K562 (cell line): ENCODE measurements around the gene BAIAP2L2. TPM values are rescaled to one million over a fixed set of nuclear protein-coding genes. Genes with fewer than 3 reads are reported as not detected.
A peak's percentile ranks its signal among the peaks of the same experiment; 100 is the strongest.

Experiments used
- DMBX1 ChIP-seq: fragments of 250-450 bp; sonication (Bioruptor Pico); IDR thresholded peaks from 2 replicates; pipeline ENCODE4 v1.8.0; 2022; ENCODE audit warnings: inconsistent platforms, mild to moderate bottlenecking, moderate library complexity, borderline replicate concordance
- HDAC8 ChIP-seq: fragments of 450-650 bp; IDR thresholded peaks from 2 replicates; pipeline ENCODE4 v1.6.1; 2016; ENCODE audit warnings: mild to moderate bottlenecking, missing genetic modification characterization, moderate library complexity, missing compliant biosample characterization
- HMGN3 ChIP-seq: IDR thresholded peaks from 2 replicates; pipeline ENCODE4 v1.6.1; 2011; ENCODE audit warnings: borderline replicate concordance, low read depth, mild to moderate bottlenecking, mixed read lengths, low read length; ENCODE audit not compliant: insufficient read length; ENCODE audit errors: extremely low read depth
- NR4A1 ChIP-seq, 2 experiments: fragments of 250-450 bp in 1 of 2; fragments of 450-650 bp in 1 of 2; sonication (Bioruptor Pico) in 1 of 2; IDR thresholded peaks; 2 replicates each; pipeline versions ENCODE4 v1.4.0 to v1.6.1; 2016 to 2020; ENCODE audit warnings: mild to moderate bottlenecking in 2 of 2, missing compliant biosample characterization in 1 of 2, missing genetic modification characterization in 1 of 2, moderate library complexity in 1 of 2
- SMARCA5 ChIP-seq: fragments of 450-650 bp; IDR thresholded peaks from 2 replicates; pipeline ENCODE4 v1.6.1; 2016
- TAF15 ChIP-seq: fragments of 200-400 bp; formaldehyde crosslinking; IDR thresholded peaks from 2 replicates; pipeline ENCODE4 v1.6.1; 2017; ENCODE audit warnings: mild to moderate bottlenecking, low read depth, low read length, moderate library complexity
- TBP ChIP-seq: optimal IDR thresholded peaks from 2 replicates; pipeline ENCODE3; 2011; ENCODE audit warnings: low read depth, low read length, improper control_type of control experiment
- THRAP3 ChIP-seq: fragments of 450-650 bp; IDR thresholded peaks from 2 replicates; pipeline ENCODE4 v1.6.1; 2016; ENCODE audit warnings: mild to moderate bottlenecking, inconsistent platforms, borderline replicate concordance
- polyA plus RNA-seq, 8 experiments: library from polyadenylated mRNA; depleted of rRNA in 4 of 8; stranded (reverse) in 5 of 8; unstranded in 3 of 8; fragments of >200 nt; fragmentation: Nextera tagmentation in 2 of 8; fragmentation: Illumina TruSeq in 1 of 8; extraction: Ambion mirVana in 2 of 8; extraction: Trizol in 1 of 8; gene quantifications; 2 replicates each; pipeline versions ENCODE4 v1.2.1 to v1.2.3, GENCODE V29; 2011 to 2014; ENCODE audit warnings: inconsistent platforms in 1 of 8, missing spikeins in 1 of 8
- total RNA-seq, 7 experiments: library from RNA; depleted of rRNA in 6 of 7; stranded (reverse); fragments of >200 nt in 6 of 7; fragmentation: Illumina TruSeq in 2 of 7; extraction: Trizol in 2 of 7; gene quantifications; 2 replicates each; pipeline versions ENCODE4 v1.2.1 to v1.2.3, GENCODE V29; 2011 to 2021; ENCODE audit warnings: low replicate concordance in 1 of 7
- TF ChIP-seq, protein P1 (sequence below): fragments of 450-650 bp; IDR thresholded peaks from 2 replicates; pipeline ENCODE4 v1.6.1; 2016; ENCODE audit warnings: mild to moderate bottlenecking, moderate library complexity
- TF ChIP-seq, protein P2 (sequence below), 2 experiments: IDR thresholded peaks; 2 replicates each; pipeline ENCODE4 v1.6.1; 2011; ENCODE audit warnings: borderline replicate concordance in 1 of 2, control low read depth in 1 of 2, low read depth in 1 of 2, low read length in 1 of 2, mild to moderate bottlenecking in 1 of 2, mixed read lengths in 1 of 2, moderate library complexity in 1 of 2; ENCODE audit not compliant: insufficient read depth in 1 of 2, insufficient read length in 1 of 2, poor library complexity in 1 of 2, severe bottlenecking in 1 of 2; ENCODE audit errors: extremely low read depth in 1 of 2
- TF ChIP-seq, protein P3 (sequence below): fragments of 450-650 bp; IDR thresholded peaks from 2 replicates; pipeline ENCODE4 v1.6.1; 2016; ENCODE audit warnings: antibody characterized with exemption

Gene BAIAP2L2
- total and polyA plus RNA-seq, 9 of the 15 experiments (the other 6 are each of a cell fraction or from before 2014, with no cell fraction given), result 0.04 to 0.22 (median 0.07) TPM; not detected in 4

DNA sequence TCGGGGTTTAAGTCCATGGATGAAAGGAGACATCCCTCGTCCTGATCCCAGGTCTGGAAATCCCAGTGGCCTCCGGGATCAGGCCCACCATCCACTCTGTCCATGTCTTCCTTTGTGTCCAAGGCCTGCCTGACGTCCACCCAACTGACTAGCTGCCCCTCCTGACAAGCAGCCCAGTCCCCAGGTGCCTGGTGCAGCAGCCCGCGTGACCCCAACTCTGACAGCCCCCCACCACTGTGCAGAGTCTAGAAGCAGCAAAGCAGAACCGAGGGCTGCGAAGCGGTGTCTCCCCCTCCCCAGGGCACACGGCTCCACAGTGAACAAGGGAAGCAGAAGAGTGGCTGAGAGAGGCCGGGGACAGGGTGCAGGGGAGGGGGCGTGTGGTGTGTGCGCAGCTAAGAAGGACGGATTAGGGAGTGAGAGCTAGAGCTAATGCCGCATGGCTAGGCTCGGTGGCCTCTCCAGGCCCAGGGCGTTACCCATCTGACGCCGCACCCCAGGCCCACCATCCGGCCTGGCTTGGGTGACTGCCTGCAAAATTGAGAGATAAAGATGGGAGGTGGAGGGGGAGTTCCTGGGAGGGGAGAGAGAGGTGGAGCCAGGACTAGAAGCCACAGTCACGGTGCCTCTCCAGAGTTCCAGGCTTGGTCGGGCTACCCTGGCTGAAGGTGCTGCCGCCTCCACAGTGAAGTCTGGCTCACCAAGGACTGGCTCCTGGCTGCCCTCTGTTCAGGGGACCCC lies 16.6 kb upstream of the BAIAP2L2 start (continued):
- TF ChIP-seq, protein P1, sequence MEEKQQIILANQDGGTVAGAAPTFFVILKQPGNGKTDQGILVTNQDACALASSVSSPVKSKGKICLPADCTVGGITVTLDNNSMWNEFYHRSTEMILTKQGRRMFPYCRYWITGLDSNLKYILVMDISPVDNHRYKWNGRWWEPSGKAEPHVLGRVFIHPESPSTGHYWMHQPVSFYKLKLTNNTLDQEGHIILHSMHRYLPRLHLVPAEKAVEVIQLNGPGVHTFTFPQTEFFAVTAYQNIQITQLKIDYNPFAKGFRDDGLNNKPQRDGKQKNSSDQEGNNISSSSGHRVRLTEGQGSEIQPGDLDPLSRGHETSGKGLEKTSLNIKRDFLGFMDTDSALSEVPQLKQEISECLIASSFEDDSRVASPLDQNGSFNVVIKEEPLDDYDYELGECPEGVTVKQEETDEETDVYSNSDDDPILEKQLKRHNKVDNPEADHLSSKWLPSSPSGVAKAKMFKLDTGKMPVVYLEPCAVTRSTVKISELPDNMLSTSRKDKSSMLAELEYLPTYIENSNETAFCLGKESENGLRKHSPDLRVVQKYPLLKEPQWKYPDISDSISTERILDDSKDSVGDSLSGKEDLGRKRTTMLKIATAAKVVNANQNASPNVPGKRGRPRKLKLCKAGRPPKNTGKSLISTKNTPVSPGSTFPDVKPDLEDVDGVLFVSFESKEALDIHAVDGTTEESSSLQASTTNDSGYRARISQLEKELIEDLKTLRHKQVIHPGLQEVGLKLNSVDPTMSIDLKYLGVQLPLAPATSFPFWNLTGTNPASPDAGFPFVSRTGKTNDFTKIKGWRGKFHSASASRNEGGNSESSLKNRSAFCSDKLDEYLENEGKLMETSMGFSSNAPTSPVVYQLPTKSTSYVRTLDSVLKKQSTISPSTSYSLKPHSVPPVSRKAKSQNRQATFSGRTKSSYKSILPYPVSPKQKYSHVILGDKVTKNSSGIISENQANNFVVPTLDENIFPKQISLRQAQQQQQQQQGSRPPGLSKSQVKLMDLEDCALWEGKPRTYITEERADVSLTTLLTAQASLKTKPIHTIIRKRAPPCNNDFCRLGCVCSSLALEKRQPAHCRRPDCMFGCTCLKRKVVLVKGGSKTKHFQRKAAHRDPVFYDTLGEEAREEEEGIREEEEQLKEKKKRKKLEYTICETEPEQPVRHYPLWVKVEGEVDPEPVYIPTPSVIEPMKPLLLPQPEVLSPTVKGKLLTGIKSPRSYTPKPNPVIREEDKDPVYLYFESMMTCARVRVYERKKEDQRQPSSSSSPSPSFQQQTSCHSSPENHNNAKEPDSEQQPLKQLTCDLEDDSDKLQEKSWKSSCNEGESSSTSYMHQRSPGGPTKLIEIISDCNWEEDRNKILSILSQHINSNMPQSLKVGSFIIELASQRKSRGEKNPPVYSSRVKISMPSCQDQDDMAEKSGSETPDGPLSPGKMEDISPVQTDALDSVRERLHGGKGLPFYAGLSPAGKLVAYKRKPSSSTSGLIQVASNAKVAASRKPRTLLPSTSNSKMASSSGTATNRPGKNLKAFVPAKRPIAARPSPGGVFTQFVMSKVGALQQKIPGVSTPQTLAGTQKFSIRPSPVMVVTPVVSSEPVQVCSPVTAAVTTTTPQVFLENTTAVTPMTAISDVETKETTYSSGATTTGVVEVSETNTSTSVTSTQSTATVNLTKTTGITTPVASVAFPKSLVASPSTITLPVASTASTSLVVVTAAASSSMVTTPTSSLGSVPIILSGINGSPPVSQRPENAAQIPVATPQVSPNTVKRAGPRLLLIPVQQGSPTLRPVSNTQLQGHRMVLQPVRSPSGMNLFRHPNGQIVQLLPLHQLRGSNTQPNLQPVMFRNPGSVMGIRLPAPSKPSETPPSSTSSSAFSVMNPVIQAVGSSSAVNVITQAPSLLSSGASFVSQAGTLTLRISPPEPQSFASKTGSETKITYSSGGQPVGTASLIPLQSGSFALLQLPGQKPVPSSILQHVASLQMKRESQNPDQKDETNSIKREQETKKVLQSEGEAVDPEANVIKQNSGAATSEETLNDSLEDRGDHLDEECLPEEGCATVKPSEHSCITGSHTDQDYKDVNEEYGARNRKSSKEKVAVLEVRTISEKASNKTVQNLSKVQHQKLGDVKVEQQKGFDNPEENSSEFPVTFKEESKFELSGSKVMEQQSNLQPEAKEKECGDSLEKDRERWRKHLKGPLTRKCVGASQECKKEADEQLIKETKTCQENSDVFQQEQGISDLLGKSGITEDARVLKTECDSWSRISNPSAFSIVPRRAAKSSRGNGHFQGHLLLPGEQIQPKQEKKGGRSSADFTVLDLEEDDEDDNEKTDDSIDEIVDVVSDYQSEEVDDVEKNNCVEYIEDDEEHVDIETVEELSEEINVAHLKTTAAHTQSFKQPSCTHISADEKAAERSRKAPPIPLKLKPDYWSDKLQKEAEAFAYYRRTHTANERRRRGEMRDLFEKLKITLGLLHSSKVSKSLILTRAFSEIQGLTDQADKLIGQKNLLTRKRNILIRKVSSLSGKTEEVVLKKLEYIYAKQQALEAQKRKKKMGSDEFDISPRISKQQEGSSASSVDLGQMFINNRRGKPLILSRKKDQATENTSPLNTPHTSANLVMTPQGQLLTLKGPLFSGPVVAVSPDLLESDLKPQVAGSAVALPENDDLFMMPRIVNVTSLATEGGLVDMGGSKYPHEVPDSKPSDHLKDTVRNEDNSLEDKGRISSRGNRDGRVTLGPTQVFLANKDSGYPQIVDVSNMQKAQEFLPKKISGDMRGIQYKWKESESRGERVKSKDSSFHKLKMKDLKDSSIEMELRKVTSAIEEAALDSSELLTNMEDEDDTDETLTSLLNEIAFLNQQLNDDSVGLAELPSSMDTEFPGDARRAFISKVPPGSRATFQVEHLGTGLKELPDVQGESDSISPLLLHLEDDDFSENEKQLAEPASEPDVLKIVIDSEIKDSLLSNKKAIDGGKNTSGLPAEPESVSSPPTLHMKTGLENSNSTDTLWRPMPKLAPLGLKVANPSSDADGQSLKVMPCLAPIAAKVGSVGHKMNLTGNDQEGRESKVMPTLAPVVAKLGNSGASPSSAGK, result peak; percentile 79
- TF ChIP-seq TAF15 (no peak), HDAC8 (no peak), TBP (peak; percentile 47), HMGN3 (no peak), NR4A1 (CRISPR knock-in tag; IDR thresholded peaks at IDR 0.05) (no peak), NR4A1 (tag; IDR thresholded peaks at IDR 0.05) (peak; percentile 56; the same call in 1 of the 2 replicates), DMBX1 (peak; percentile 63), THRAP3 (no peak), SMARCA5 (no peak)
- TF ChIP-seq, protein P2, sequence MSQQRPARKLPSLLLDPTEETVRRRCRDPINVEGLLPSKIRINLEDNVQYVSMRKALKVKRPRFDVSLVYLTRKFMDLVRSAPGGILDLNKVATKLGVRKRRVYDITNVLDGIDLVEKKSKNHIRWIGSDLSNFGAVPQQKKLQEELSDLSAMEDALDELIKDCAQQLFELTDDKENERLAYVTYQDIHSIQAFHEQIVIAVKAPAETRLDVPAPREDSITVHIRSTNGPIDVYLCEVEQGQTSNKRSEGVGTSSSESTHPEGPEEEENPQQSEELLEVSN (IDR thresholded peaks at IDR 0.05; ENCODE audit: borderline replicate concordance in 1 of 2, extremely low read depth in 1 of 2, insufficient read depth in 1 of 2, insufficient read length in 1 of 2, low read depth in 1 of 2, low read length in 1 of 2, poor library complexity in 1 of 2, severe bottlenecking in 1 of 2), result peak; percentile 34 to 73
- TF ChIP-seq, protein P3, sequence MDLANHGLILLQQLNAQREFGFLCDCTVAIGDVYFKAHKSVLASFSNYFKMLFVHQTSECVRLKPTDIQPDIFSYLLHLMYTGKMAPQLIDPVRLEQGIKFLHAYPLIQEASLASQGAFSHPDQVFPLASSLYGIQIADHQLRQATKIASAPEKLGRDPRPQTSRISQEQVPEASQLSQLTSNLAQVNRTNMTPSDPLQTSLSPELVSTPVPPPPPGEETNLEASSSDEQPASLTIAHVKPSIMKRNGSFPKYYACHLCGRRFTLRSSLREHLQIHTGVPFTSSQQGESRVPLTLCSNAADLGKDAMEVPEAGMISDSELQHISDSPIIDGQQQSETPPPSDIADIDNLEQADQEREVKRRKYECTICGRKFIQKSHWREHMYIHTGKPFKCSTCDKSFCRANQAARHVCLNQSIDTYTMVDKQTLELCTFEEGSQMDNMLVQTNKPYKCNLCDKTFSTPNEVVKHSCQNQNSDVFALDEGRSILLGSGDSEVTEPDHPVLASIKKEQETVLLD, result 0 out of 2 replicates have a peak, but pooled peaks have one; percentile 45
